ENCODE results near the gene GATAD1.

DNA sequence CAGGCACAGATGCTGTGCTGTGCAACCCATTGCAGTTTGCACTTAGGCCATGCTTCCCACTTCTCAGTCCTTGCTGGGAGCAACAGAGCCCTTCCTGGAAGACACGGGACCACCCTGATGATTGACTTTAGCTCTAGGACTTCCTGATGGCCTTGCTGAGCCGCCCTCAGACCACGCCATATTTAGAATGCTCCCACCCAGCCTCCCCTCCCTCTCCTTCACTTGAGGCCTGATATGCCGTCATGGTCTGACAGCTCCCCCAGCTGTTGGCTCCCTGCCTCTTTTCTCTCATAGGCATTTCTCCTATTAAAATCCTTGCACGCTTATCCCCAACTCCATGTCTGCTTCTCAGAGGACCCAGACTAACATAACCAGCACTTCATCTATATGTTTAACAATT, 29.4 kb upstream of the GATAD1 start:
- no peak for TF ChIP-seq POLR2AphosphoS5 (IDR thresholded peaks at IDR 0.05; ENCODE audit: borderline replicate concordance, low read depth, low read length)
- no peak for TF ChIP-seq EZH2 (IDR thresholded peaks at IDR 0.05)

Measured in SK-N-MC (cell line).